Measurements from ENCODE around the gene KDM5B. TPM values are rescaled to one million over a fixed set of nuclear protein-coding genes. Genes with fewer than 3 reads are reported as not detected.

KDM5B gene
- total and polyA plus RNA-seq, 9 of the 15 experiments (the other 6 are each of a cell fraction or from before 2014, with no cell fraction given): 15.4 to 90.6 (median 57.1) TPM

GRCh38 chr1:202807926-202808757 lies at the start of gene KDM5B (continued):
- TF ChIP-seq CREB3 (tag; conservative IDR thresholded peaks at IDR 0.05; ENCODE audit: low read depth): no peak
- peak; percentile 67 for TF ChIP-seq ZBTB1 (CRISPR knock-in tag; IDR thresholded peaks at IDR 0.05; ENCODE audit: borderline replicate concordance, low read depth)
- TF ChIP-seq ZNF41 (CRISPR knock-in tag; conservative IDR thresholded peaks at IDR 0.05): no peak
- no peak for TF ChIP-seq CHCHD3 (CRISPR knock-in tag; IDR thresholded peaks at IDR 0.05)
- no peak for TF ChIP-seq DNMT1 (IDR thresholded peaks at IDR 0.05)
- TF ChIP-seq CBX3 (IDR thresholded peaks at IDR 0.05; ENCODE audit: borderline replicate concordance in 1 of 2, low read length in 2 of 2): peak in 1 of 2 experiments; percentile 44; a peak in 1 of 3 replicates
- no peak for TF ChIP-seq ZNF354B (CRISPR knock-in tag; IDR thresholded peaks at IDR 0.05)
- TF ChIP-seq MLLT1 (IDR thresholded peaks at IDR 0.05): peak in 1 of 2 experiments; percentile 77; a peak in 1 of 4 replicates
- TF ChIP-seq NFIC (IDR thresholded peaks at IDR 0.05): no peak
- TF ChIP-seq ZBED1 (IDR thresholded peaks at IDR 0.05): no peak
- TF ChIP-seq SIX5 (IDR thresholded peaks at IDR 0.05; ENCODE audit: borderline replicate concordance in 1 of 2, insufficient read depth in 1 of 2, low read depth in 1 of 2, low read length in 2 of 2): no peak
- TF ChIP-seq ZNF75A (CRISPR knock-in tag; IDR thresholded peaks at IDR 0.05): no peak
- TF ChIP-seq EHMT2 (IDR thresholded peaks at IDR 0.05): no peak
- no peak for TF ChIP-seq IRF9 (tag; IDR thresholded peaks at IDR 0.05)
- no peak for TF ChIP-seq BMI1 (IDR thresholded peaks at IDR 0.05; ENCODE audit: low read length)
- no peak for TF ChIP-seq TFE3 (CRISPR knock-in tag; IDR thresholded peaks at IDR 0.05)
- TF ChIP-seq MAFG (tag; conservative IDR thresholded peaks at IDR 0.05): no peak
- no peak for TF ChIP-seq CEBPB (tag; IDR thresholded peaks at IDR 0.05)
- no peak for TF ChIP-seq ZFP1 (CRISPR knock-in tag; IDR thresholded peaks at IDR 0.05)
- no peak for TF ChIP-seq ZBTB49 (CRISPR knock-in tag; IDR thresholded peaks at IDR 0.05; ENCODE audit: borderline replicate concordance)
- TF ChIP-seq BRD4 (IDR thresholded peaks at IDR 0.05): no peak
- no peak for TF ChIP-seq SMARCB1 (IDR thresholded peaks at IDR 0.05; ENCODE audit: insufficient read length, low read depth)

Data from K562 (cell line).